ENCODE data around the gene CRIP1.
A peak's percentile ranks its signal among the peaks of the same experiment; 100 is the strongest.

- TF ChIP-seq CTCF (IDR thresholded peaks at IDR 0.05): peak; percentile 65 to 88 (median 81)
- no peak for TF ChIP-seq POLR2AphosphoS5 (IDR thresholded peaks at IDR 0.05)
- no peak for TF ChIP-seq POLR2A (IDR thresholded peaks at IDR 0.05)
Measured at GRCh38 chr14:105537580-105538474, 51.1 kb downstream of the CRIP1 start.

All from breast epithelium (tissue), 3 donors.